GM21367 (cell line): Measurements from ENCODE around the gene KCNMA1.

Experiments
- ATAC-seq: cut with Tn5 transposase; IDR thresholded peaks from one replicate; pipeline ENCODE4 v1.9.1; 2021; ENCODE audit not compliant: unreplicated experiment

KCNMA1 gene

DNA sequence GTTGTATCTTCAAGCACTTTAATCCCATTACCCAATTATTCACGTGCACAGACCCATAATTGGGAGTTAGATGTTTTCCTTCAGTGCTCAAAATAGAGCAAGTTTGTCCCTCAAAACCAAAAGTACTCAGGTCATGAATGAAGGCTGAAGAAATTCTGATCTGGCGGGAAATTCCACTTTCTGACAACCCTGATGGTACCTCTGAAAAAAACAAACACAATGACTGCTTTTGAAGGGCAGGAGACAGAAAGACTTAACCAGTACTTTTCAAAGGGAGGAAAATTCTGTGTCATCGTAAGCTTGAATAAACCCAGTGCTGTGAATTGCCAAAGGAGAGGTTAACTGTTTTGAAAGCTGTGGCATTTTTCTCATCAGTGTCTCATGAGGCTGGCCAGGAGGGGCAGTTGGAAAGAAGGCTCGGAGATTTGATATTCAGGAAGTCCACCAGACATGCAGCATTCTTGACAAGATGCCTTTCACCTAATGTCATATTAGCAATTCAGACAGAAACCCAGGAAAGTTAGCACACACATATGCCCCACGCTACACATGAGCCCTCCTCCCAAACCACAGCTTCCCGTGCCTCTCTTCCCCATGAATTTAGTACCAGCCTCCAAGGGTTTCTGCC, 347.0 kb downstream of the KCNMA1 start:
- no peak for ATAC-seq

DNA sequence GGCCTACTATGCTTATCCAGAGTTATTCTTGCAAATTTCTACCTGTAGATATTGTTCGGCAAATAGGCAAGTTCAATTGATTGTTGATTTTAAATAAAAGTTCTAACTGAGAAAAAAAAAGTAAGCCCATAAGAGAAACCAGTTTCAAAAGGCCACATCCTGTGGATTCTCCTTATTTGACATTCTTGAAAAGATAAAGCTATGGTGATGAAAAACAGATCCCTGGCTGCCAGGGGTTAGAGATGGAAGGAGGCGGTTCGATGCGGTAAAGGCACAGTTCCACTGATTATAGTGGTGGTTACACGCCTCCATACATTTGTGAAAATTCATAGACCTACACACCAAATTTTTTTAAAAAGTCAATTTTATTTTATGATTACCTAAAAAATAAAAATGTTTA, 347.8 kb downstream of the KCNMA1 start:
- no peak for ATAC-seq

DNA sequence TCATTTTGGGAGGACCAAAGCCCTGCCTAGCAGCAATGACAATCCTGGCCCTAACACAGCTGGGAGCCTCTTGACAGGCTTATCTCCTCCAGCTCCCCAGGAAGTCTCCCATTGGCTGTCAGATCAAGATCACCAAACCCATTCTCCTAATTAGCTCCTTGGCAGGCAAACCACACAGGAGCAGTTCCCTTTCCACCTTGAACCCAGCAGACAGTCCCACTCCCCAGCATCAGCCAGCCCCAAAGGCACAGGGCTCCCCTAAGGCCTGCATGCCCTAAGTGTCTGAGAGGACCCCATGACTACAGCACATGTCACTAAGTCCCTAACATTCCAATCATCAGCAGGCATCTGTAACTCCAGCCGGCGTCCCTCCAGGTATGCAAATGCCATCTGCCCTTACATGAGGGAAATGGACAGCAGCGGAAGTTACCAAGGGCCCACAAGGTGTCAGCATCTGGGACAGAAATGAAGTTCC, 348.5 kb downstream of the KCNMA1 start:
- no peak for ATAC-seq

DNA sequence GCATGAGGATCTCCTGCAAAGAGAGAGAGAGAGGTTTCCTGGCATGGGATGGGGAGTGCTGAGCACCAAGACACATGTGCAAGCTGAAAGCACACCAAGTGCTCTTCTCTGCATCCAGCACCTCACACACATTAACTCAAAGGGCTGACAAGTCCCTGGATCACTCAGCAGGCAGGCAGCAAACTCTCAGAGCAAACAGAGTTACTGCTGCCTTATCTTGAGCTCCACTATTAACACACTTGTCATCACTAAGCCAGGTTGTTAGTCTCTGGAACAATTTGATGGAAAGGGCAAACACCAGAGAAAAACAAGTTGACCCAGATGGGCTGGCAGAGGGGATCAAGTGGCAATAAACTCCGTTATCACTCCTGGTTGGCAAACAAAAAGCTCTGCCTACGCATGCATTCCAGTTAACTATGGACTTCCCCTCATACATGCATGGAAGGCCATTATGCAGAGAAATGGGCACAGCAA, 349.9 kb downstream of the KCNMA1 start:
- ATAC-seq, result no peak

DNA sequence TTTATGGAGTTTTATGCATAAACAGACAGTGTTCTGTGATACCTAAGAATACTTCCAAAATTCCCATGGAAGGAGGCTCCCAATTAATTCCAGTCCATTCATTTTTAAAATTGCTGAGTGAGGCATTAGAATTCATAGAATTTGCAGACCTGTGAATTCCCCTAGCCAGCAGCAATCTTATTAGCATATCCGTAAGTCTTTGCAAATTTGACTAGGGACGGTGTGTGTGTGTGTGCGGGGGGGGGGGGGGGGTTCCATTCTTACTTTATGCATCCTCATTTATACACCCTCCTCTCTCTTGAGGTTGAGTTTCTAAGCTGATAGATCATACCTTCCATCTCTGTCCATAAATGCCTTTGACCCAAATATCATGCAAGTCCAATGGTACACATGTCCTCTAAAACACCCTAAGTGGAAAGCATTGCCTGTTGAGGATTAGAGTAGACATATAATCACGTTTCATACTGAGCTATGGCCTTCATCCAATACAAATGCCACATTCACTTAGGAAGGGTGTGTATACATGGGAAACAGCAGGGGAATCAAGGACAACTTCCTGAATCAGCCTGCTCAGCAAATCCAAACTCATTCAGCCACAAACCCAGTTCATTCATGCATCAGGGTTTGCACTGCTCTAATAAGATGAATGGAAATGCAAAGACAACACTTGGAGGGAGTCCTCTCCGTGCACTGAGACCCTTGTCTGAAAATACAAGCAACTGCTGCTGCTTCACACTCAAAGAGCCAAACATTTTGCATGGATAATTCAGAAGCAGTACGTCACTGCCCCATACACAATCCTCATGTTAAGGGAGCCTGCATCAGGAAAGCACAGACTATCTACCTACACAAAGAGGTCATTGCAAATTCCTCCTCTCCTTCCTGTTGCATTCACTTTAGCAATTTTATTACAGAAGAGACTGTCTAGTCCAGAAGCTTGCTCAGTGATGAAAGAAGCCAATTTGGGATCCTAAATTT, 350.8 kb downstream of the KCNMA1 start:
- ATAC-seq, result no peak

DNA sequence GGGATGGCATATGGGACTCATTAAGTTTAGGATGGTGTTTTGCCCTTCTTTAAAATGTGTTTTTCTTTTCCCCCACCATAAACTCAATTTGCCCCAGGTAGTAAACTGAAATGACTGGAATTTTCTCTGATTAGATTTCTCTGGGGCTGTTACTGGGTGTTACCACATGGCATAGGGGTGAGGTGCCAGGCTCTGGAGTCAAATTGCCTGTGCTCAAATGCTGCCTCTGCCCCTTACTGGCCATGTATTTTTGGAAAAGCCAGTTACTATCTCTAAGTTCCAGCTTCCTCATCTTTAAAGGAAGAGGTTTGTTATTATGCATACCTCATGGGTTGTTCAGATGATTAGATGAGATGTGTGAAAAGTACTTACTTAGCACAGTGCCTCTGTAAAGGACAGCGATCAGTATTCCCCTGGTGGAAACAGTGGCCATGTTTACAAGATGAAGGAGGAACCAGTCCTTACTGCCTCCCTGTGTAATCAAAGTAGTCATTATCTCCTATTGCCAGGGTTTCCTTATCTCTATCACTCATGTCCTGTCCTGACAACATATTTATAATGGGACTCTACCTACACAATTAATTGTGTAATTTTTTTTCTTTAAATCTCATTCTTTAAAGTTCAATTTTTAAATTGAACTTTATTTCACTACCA, 352.0 kb downstream of the KCNMA1 start:
- no peak for ATAC-seq

DNA sequence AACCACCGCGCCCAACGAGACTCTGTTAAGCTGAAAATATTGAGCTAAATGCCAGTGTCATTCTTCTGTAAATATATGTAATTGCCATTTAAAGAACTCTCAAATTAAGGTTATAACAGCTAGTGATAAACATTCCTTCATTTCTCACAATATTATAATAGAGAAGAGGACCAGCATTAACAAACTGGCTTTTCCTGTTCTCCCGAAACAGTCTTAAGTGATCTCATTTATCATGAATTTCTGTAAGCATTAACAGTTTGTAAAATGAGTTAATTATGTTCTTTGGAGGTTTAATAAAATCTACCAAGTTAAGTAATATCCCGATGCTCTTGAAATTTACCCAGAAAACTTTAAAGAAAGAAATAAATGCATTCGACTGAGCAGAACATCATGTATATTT, 352.8 kb downstream of the KCNMA1 start:
- ATAC-seq, result no peak

DNA sequence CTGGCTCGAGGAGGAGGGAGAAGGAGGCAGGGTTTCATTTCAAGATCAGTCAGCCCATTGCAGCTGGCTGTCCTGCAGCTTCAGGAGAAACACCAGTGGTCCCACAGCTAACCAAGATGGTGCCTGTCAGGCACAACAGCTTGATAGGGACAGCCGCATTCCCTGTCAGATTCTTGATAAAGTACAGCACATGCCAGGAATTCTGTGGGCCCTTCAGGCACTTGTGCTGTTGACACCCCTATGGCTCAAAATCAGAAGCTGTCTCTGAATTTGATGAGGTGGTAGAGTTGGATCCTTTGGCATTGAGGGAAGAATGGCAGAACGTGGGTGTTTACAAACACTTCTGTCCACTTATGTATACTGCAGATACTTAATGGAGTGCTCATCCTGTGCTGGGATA, 354.3 kb downstream of the KCNMA1 start:
- ATAC-seq, result no peak

DNA sequence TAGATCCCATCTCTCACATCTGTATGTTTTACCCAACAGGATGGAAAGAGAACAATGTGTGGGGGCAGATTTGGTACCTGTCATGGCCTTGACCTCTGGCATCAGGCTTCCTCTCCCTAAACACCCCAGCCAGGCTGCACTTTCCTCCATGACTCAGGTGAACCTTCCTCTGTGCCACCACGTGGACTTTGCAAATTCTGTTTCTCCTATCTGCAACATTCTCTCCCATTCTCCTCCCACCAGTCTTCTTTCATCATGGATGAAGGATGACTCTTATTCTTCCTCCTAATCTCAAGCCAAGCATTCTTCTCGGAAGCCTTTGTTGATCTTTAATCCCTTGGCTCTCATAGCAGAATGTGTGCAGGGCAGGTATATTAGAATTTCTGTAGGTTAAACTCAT, 355.4 kb downstream of the KCNMA1 start:
- ATAC-seq, result no peak

DNA sequence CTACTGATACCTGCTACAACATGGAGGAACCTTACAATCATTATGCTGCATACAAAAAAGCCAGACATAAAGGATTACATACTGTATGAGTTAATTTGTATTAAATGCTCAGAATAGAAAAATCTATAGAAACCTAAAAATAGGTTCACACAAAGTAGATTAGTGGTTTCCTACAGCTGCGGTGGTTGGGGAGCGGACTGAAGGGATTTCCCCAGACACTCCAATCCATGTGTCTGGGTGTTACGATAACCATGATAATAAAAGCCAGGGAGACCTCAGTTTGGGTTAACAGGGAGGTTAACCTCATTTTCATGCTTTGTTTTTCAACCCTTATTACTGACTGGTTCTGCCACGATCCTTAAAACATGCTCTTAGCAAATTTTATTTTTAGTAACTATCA, 355.9 kb downstream of the KCNMA1 start:
- ATAC-seq, result no peak

DNA sequence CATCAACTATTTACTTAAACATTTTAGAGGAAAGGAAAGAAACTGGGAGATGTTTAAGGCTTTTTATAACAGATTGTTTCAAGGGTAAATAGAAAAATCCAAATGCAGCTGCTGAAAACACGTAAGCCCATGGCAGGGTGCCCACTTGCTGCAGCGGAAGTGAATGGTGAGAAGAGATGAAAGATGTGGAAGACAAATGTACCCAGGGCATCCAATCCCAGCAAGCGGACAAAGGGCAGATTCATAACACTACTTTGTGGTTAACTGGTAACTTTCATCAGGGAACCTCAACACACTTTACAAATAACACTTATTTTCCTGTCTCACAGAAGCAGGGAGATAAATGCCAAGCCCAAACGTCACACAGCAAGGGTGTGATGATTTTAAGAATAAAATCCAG, 358.4 kb downstream of the KCNMA1 start:
- no peak for ATAC-seq

DNA sequence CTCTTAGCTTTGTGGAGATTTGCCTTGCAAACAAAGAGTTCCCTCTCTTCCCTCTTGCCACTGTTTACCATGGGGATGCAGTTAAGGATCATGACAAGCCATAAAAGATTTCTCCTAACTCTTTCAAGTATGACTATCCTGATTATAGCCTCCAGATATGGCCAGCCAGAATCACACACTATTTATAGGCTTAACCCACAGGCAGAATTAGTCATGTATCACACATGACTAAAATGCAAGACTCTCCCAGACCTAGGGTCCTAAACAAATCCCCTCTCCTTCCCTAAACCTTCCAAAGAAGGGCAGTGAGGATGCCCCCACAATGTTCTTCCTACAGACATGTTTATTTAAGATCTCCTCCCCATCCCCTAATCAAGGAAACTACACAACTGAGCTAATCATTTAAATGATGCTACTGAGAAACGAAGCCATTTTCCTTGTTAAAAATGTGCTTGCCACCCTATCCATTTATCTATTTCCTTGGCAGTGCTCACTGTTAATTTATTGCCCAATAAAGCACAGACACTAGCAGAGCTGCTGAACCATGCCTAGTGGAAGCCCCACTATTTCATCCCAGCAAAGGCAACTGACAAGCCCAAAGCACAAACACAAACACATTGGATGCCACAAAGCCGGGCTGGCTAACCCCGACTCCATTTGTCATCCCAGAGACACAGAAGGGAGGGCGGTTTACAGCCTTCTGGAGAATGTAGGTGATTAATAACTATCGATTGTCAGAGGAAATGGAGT, 363.4 kb downstream of the KCNMA1 start:
- ATAC-seq, result no peak

DNA sequence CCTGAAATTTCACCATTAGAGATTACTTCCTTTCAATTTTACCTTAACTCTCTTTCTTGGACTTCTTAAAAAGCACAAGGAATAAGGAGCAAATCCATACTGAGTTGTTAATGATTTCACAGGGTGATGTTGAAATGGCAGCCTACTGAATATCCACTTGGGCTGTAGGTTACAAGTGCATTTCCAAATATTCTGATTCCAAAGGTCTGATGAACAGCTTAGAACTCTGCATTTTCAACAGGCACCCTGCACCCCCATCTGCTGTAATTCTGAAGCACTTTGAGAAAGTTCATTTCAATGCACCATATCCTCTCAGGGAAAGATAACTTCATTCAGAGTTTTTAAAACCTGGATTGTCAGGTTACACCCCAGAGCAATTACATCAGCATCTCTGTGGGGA, 368.4 kb downstream of the KCNMA1 start:
- no peak for ATAC-seq

DNA sequence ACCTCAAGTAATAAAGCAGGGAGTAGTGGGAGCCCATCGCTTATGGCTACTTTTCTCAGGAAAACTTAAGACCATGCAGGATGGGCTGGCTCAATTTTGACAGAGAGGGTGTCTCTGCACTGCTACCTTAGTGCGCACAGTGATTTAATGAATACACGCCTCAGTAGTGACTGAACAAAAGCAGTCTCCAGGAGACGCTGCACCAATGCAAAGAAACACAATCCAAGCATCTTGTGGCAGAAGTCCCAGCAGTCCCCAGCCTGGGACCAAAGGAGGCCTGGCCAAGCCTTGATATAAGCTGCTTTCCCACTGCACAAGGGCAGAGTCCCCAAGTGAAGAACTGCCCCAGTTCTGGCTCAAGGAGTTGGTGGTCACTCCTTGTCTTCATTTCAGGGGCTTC, 368.9 kb downstream of the KCNMA1 start:
- no peak for ATAC-seq

DNA sequence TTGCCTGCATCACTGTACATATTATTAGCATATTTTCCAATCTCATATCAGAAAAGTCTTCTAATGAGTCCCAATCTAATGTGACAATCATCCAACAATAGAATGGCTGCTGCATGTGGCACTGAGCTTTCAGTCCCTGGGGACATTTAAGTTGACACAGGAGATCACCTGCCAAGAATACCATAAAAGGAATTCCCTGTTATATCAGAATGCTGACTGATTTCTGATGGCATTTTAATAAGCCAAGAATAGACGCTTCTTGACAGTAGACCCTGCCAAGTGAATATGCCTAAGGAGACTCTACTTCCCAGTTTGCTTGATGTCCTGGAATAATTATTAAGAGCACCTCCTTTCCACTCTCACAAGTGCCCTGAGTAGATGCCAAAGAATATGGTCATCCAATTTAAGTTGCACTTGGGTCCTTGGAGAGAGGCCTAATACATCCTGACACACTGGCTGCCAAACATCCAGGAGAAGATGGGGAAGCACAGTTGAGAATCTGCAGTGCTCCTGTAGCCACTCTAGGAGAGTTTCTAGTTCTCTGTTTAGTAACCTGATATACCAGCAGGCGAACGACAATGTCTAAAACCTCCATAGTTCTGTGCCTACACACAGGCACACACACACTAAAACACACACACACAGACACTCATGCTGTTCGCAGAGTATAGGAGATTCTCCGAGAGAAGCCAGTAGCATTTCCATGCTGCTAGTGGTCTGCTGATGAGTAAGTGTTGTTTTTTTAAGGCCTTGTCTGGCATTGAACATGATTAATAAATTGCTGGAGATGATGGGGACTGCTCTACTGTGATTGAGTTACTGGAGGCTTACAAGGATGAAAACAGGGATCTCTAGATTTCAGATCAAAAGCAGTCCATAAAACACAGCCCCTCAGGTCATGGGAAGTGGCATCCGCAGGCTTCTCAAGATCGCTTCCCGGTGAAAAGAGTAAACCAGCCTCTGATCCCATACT, 369.6 kb downstream of the KCNMA1 start:
- no peak for ATAC-seq

DNA sequence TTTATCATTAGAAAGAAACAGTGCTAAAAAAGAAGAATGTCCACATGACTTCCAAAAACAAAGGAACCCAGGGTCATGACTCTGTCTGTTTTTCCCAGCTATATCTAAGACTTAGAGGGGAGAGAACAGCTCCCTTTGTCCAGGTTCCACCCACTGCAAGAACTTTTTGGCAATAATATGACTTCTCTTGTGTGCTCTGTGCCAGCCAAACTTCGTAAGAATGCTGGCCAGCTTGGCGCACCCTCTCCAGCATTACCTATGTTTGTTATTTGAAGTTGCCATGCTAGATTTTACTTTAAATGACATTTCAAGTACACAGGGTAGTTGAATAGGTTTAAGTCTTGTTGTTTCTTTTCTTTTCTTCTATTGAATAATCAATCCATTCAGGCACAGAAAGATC, 371.4 kb downstream of the KCNMA1 start:
- no peak for ATAC-seq

DNA sequence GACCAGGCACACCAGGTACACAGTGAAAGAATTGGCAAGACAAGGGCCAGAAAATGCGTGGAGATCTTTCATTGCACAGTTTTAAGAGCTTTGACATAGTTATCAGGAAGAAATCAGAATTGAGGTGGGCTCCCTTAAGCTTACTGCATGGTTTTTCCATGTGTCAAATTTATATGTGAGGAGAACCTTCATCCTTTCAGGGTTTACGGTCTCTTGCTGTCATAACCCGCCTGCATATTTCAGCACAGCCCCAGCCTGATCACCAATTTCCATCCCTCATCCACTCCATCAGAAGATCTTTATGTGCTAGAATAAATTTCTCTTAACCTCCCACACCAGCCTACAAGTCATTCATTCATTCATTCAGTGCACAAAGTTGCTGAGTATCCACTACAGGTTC, 373.1 kb downstream of the KCNMA1 start:
- no peak for ATAC-seq

DNA sequence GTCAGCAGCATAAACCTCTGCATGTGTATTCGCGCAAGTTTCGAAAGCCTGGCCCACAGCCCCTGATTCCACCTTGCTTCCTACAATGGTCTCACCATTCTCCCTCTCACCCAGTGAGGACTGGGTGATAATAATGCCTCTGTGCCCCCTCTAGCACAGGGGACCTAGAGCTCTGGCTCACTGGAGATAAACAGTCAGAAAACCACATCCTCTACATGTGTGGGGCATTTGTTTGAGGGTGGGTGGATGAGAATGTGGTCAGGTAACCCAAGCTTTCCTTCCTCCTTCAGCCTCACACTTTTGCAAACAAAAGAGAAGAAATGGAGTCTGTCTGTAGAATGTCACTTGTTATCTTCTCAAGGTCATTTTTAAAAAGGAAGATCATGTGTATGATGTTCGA, 373.5 kb downstream of the KCNMA1 start:
- ATAC-seq, result peak; percentile 70

DNA sequence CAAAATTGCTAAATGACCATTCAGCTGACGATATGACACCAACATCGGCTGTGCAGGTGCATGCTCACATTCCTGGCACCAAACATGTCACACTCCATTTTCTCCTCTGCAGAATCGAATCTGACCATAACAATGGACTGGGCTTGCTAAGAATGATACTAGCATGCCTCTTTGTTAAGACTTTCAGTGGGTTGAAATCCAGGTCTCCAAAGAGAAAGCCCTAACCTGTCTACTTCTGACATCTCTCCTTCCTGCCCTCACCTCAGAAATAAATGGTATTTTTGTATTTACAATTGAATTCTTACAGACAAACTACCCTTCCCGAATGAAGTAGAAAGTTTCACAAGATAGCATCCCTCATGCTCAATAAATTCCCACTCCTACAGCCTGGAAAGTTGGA, 373.9 kb downstream of the KCNMA1 start:
- no peak for ATAC-seq

DNA sequence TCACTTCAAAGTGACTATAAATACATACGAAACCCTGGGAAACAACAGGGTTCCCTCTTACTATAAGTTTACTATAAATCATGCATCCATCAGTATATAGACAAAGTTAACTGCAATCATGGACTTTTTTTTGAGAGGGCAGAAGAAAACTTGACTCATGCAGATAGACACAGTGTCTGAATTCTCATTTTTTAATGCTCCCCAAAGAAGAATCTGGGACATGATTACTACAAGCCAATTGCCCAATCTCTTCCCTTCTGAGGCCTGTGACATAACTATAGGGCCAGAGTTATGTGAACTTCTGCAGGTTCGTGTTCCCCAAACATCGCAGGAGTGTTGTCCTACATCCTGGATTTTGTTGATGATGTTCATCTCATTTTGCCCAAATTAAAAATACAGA, 376.5 kb downstream of the KCNMA1 start:
- ATAC-seq, result no peak
